ENCODE results near the gene STK17A.
"Not testable (repeated sequence)": the region's sequence is repeated elsewhere in the genome, so short reads cannot be mapped to it uniquely, and the experiment has no call there.

Gene STK17A

DNA sequence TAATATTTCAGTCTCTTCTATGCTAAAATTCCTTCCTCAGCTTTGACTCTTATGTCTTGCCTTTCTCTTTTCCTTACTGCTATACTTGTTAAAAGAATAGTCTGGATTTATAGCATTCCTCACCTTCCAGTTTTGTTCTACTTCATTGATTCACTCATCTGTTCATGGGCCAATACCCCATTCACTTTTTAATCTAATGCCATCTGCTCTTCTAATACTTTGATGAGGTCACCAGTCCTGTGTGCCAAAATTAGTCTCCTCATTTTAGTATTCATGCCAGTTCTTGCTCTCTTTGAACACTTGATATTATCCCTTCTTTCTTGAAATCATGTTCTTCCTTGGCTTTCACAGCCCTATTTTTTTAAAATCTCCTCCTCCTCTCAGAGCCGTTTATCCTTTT, 19.3 kb downstream of the STK17A start:
- no peak for DNase-seq

DNA sequence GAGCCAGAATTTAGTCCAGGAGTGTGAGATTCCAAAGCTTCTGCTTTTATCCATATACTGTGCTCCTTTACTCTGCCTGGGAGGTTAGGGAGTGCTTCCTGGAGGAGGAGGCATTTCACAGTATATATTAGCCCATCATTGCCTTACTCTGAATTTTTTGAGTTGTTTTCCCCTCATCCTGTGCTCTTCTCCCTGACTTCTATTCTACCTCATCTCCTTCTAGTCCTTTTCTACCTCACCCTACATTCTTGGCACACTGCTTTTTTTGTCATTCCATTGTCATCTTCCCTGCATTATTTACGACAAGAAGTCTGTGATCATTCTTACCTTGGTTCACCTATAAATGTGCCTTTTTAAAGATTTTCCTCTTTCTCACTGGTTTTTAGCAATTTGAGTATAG, 21.3 kb downstream of the STK17A start:
- no peak for DNase-seq

DNA sequence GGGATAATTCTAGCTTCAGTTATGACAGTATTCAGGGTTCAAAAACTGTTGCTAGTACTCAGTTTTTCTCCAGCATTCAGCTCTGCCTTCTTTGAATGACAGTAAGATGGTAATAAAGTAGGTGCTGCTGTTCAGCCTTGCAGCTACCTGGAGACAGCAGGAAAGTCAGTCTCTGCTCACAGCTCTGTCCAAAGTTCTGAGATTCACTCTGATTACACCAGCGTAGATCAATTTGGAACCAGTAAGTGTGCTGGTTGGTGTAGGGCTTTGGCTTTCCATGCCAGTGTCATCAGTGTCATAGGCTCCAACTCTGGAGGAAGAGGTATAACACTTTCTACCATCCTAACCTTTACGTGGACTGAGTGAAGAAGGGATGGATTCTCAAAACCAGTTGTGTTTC, 26.2 kb downstream of the STK17A start:
- no peak for DNase-seq

DNA sequence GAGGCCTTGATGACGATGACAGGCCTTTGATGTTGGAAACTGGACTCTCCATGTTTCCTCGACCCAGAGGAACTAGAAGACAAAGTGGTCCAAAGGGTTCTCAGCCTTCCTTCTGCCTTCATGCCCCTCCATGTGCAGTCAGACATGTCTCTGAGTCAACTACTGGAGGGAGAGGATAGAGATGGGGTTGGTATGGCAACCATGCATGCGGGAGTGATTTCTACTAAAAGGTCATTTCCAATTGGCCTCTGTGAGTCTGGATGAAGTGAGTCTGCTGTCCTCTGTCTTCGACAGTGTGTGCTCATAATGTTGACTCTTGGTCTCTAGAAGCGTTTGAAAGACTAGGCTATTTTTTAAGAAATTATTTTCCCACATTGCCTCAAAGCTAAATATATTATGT, 29.2 kb downstream of the STK17A start:
- no peak for DNase-seq

DNA sequence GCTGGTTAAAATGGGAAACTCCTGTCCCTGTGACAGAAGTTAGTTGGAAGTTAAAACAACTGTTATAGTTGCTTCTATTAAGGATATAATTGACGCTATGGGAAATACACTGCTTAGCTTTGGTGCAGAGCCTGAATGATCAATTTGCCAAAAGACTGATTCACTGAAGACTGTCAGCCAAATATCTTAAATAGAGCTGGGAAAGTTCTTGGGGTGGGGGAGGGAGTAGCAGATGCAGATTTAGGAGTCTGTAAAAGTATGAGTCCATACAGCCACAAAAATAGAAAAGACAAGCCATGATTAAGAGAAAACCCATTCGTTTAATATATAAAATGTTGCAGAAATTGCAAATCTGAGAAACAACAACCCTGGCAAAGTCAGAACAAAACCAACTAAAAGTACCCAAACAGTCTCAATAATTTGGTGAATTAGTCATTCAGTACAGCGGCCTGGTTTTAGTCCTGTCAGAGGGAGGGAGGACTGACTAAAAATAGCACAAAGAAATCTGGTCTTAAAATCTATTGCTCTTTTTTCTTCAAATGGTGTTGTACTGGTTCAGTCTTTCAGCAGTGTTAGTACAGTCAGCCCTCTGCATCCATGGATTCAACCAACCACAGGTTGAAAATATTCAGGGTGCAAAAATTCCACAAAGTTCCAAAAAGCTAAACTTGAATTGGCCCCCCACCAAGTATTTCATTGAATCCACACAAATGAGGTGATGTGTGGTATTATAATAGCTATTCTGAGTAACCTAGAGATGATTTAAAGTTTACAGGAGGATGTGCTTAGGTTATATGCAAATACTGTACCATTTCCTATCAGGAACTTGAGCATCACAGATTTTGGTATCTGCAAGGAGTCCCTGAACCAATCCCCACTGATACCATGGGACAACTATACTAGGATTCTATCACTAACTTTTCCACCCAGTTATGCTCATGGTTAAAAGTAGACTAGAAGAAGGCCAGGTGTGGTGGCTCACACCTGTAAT, 30.0 kb downstream of the STK17A start:
- no peak for DNase-seq

DNA sequence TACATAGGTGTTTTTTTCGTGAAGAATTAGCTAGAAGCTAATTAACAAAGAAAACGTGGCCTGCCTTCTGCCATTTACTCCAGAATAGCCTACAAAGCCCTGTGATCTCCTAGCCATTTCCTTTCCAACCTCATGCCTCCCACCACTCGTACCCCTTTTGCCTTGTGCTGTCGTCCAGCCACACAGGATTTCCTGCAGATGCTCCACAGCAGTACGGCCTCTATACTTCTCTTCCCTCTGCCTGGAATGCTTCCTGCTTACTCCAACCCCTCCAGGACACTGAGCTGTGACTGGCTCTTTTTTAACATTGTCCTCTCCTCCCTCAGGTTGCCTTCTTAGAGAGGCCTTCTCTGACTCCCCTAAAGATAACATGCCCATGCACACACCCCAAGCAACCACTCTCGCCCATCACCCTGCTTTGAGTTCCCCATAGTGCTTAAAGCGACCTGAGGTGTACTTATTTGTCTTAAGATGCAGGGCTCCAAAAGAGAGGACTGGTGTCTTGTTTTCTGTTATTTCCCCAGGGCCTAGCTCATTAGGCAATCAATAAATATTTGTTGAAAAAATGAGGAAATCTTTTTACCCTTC, 32.7 kb downstream of the STK17A start:
- DNase-seq, result no peak

DNA sequence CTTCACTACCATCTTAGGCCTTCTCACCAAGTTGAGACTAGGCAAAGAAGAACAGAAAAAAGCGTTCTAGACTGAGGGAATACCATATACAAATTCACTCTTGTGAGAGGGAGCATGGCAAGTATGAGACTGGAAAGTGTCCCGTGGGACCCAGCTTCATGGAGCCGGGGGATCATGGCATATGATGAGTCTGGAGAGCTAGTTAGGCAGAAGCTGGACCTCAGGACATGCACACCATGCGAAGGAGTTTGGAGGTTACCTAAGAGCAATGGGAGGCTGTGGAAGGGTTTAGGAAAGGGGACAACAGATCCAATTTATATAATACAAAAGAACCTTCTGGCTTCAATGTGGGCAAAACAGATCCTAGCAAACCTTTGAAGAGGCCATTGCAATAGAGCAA, 34.1 kb downstream of the STK17A start:
- DNase-seq, result no peak

DNA sequence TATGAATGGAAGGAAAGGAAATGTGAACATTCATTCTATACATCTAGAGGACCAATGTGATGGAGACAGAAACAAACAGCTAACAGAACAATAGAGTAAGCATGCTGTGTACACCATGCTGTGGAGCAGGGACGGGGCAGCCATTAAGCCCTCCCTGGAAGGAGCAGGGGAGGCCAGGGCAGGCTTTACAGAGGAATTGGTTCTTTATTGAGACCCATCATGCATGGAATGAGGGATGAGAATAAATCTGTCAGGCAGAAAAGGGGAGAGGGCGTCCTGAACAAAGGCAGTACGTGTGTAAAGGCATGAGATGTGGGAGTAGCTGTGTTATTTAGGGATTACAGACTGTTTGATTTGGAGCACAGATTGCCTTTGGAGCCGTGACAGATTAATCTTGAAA, 35.2 kb downstream of the STK17A start:
- DNase-seq, result no peak

DNA sequence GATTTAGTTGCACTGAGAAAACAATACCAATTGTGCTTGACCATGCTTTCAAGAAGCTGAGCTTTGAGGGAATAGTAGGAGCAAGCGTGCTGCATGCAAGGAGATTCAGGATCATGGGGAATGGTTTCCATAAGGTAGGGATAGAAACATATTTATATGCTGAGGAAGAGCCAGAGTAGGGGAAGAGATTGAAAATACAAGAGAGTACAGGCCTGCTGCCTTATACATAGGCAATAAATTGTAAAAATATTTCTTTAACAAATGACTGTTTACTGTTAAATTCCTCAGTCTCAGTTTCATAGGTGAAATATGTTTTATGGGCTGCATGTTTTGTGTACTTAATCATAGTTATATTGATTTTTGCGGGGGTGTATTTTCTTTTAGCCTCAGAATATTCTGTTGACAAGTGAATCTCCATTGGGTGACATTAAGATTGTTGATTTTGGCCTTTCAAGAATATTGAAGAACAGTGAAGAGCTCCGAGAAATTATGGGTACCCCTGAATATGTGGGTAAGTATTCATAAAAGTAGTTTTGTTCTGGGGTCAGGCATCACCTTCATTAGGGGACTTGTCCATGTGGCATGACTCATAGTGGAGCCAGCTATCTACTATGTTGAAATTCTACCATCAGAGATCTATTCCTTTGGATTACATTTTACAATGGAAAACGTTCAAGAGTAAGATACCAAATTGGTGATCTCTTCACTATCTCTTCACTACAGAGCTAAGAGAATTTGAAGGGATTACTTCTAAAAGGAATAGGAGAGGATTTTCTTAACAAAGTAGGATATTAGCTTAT, 36.5 kb downstream of the STK17A start:
- no peak for DNase-seq

DNA sequence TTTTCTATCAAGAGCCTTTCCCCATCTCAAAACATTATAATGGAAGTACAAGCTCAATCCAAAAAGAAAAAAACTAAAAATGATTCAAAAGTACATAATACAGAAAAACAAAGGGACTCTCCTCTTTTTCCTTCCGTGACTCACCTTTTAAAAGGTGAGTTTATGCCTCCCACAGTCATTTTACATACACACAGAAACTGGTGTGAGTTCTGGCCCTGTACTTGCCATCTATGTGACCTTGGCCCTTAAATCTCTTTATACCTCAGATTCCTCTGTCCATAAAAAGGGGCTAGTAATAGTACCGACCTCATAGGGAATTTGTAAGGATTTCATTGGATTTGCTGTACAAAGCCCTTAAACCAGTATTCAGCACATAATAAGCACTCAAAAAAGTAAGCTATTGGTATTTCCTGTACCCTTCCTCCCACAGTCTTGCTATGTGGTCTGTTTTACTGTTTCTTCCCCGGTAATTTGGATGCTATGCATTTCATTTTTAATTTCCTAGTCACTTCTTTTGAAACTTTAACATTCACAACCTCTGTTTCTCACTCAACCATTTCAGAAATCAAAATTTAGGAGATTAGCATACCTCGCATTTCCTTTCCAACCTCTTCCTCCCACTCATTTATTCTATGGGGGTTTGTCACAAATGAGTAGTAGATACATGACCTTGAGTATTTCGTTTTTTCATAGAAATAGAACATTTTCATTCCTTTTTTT, 39.0 kb downstream of the STK17A start:
- DNase-seq, result no peak

DNA sequence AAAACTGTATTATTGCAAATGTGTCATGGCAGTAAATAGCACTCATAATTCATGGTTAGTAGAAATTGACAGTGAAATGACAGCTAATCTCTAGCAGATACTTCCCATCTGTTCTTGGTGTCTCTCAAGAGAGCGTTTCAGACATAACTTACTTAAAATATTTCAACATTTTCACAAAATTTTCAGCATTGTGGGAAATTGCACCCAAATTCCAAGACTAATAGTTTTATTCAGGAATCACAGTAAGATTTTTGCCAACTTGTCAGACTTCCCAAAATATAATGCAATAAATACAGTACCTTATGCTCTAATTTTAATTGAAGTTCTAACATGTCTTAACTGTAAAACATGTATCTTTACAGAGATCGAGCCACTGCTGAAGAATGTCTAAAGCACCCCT, 41.2 kb downstream of the STK17A start:
- DNase-seq, result no peak

DNA sequence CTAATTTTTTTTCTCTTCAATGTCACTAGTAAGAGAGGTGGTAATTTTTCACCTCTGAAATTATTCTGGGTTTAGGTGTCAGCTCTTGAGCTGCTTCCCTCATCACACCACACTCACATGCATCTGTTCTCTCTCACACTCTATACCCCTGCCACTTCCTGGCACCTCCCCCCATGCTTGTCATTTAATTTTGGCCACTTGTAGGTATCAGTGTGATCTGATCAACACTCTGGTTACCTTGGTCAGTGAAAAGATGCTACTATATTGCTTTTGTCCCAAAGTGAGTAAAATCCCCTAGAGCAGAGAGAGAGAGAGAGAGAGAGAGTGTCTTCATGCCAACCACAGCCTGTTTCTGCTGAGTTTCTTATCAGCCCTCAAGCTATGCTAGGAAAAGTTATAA, 42.5 kb downstream of the STK17A start:
- peak; percentile 83 for DNase-seq

DNA sequence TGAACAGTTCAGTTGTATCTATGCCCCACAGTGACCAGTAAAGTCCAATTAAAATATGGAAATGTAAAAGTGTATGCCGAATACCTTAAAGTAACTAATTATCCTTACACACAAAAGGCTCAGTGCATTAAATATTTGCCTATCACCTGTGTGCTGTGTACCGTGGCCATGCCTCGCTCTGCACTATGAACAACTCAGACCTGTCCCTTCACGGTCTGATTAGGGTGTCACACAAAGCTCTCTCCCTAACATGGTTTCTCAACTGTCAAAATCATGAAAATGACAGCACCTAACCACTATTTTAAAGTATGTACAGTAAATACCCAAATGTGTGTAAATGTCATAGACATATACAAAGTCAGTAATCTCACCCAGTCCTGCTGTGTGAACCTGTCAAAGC, 43.1 kb downstream of the STK17A start:
- DNase-seq, result no peak

DNA sequence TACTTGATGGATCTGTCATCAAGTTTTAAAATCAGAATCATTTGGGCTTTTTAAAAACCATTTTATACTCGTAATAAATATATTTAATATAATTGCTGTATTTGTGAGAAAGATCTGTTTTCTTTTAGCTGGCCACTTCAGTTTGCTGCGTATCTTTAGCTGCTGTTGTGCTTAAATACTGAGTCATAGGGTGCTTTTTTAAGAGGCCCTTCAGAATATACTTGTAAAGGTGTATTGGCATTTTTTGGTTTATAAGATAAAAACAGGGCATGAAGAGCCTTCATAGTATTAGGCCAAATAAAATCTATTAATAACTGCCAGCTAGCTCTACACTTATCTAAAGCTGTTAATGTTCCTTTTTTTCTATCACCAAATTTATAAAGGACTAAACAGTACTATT, 43.8 kb downstream of the STK17A start:
- no peak for DNase-seq

DNA sequence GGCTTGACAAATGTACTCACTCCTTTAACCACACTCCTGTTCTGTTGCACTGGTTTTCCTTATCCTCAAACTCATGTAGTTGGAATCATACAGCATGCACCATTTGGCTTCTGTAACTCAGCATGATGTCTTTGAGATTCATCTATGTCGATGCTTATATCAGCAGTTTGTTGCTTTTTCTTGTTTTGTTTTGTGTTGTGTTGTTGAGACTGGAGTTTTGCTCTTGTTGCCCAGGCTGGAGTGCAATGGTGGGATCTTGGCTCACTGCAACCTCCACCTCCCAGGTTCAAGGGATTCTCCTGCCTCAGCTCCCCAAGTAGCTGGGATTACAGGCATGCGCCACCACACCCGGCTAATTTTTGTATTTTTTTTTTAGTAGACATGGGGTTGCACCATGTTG, 44.9 kb downstream of the STK17A start:
- not testable (repeated sequence) for DNase-seq

DNA sequence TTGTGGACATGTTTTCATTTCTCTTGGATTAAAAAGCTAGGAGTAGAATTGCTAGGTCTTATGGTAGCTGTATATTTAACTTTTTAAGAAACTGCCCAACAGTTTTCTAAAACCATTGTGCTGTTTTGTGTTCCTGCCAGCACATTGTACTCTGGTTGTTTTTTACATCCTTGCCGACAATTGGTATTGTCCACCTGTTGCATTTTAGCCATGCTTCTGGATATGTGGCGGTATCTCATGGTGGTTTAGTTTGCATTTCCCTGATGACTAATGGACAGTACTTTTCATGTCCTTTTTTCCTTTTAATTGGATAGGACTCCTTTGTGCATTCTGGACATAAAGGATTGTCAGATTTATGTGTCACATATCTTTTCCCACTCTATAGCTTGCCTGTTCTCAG, 45.5 kb downstream of the STK17A start:
- DNase-seq, result no peak

DNA sequence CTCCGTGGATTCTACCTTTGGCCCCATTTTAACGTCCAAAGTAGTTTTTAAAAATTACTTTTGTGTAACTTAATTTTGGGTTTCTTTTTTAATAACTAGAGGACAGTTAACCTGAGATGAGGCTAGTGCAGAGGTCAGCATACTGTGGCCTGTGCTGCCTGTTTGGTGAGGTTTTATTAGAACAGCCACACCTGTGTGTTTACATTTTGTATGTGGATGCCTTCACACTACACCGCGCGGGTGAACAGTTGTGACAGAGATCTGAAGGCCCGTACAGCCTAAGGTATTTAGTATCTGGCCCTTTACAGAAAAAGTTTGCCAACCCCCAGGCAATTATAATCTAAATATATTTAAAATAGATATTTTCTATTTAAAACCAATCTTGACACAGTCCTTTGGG, 46.9 kb downstream of the STK17A start:
- no peak for DNase-seq

DNA sequence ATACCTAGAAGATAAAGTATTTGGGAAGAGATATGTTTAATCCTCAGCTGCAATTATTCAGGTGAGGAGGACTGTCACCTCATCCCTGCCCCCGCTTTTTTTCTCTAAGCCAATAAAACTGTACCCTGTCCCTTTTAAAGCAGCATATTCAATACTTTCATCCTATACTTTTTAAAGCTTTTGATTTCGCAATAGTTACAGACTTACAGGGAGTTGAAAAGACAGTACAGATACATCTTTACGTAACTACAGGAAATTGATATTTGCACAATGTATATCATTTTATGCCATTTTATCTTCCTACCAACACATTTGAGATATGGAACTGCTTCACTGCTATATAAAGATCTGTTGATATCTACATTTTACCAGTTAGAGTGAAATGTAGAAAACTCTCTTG, 47.6 kb downstream of the STK17A start:
- no peak for DNase-seq

DNA sequence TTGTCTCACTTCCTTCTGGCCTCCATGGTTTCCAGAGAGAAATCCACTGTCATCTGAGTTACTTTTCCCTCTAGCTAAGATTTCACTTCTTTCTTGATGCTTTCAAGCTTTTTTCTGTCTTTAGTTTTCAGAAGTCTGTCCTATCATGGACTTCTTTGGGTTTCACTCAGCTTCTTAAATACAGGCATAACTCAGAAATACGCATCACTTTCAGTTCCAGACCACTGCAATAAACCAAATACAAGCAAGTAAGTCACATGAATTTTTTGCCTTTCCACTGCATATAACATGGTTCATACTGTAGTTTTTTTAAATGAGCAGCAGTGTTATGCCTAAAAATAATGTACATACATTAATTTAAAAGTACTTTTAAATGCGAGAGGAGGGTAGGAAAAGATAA, 48.7 kb downstream of the STK17A start:
- no peak for DNase-seq

DNA sequence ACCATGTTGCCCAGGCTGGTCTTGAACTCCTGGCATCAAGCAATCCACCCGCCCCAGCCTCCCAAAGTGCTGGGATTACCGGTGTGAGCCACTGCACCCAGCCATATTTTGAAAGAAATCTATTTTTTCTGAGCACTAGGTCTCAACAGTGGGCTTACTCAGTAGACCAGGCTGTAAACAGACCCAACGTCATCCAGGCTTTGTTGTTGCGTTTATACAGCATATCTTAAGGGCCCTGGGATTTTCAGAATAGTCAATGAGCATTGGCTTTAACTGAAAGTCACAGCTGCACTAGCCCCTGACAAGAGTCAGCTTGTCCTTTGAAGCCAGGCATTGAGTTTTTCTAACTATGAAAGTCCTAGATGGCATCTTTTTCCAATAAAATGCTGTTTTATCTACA, 49.8 kb downstream of the STK17A start:
- peak; percentile 33 for DNase-seq

DNA sequence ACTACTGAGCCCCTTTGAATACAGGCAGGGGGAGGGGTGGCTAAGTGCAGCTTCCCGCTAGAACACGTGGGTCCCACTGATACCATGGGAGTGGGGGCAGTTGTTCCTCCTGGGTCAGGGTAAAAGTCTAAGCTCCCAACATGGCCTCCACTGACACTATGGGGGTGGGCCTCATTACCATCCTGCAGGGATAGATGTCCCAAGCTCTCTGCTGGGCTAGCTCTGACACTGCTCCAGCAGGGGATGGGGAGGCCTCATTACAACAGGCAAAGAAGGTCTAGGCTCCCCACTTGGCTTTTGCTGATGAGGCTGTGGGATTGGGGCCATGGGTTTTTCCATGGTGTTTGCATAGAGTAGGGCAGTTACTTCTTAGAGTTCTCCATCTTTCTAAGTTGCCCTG, 51.5 kb downstream of the STK17A start:
- DNase-seq, result no peak

DNA sequence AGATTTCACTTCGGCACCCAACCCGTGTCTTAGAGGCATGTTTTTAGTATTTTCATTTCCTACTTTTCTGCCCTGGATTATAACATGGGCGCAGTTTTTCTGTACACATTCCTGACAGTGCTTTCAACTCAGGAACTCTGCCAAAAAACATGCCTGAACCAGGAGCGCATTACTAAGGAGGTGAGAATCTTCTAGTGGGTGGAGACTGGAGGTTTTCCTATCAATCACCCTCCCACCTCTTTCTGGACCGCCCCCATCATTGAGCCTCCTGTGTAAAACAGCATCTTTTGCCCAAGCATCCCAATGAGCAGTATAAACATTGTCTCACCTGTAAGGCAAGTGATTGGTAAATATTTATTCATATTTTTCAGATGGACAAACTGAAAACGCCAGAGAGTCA, 53.2 kb downstream of the STK17A start:
- DNase-seq, result no peak

Data from CD4-positive, alpha-beta T cell treated with Interleukin-15 for 1 hour (primary cell).